Measurements from ENCODE around the gene INTS4.

- TF ChIP-seq CTCF (IDR thresholded peaks at IDR 0.05 in 4 of 5, conservative IDR thresholded peaks at IDR 0.05 in 1 of 5), result no peak
- TF ChIP-seq POLR2A (IDR thresholded peaks at IDR 0.05), result no peak
Observed at GRCh38 chr11:78039919-78040671, 45.6 kb upstream of the INTS4 start.

All from gastrocnemius medialis (tissue), 4 donors.